MM.1S (cell line): ENCODE measurements around the gene SETMAR.

Experiments
- EZH2phosphoT487 ChIP-seq: fragments of 300-600 bp; sonication (generic); IDR thresholded peaks from 2 replicates; pipeline ENCODE4 v1.6.1; 2018; ENCODE audit warnings: antibody characterized with exemption, low read length
- TF ChIP-seq, protein P1 (sequence below): fragments of 300-600 bp; sonication (generic); IDR thresholded peaks from 2 replicates; pipeline ENCODE4 v1.5.1; 2016; ENCODE audit warnings: antibody characterized with exemption, low read length, mixed read lengths

DNA sequence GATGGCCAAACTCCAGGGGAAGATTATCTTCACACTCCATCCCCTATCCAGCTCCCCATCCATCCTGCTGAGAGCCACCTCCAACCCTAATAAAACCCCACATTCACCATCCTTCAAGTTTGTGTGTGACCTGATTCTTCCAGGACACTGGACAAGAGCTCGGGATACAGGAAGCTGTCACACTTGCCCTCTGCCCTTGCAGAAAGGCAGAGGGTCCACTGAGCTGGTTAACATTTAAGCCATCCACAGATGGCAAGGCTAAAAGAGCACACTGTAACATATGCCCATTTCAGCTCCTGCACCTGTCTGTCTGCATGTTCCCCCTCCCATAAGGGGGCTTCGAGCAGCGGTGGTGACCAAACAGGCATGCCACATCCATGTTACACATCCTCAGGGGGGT lies 29.8 kb downstream of the SETMAR start:
- TF ChIP-seq, protein P1, sequence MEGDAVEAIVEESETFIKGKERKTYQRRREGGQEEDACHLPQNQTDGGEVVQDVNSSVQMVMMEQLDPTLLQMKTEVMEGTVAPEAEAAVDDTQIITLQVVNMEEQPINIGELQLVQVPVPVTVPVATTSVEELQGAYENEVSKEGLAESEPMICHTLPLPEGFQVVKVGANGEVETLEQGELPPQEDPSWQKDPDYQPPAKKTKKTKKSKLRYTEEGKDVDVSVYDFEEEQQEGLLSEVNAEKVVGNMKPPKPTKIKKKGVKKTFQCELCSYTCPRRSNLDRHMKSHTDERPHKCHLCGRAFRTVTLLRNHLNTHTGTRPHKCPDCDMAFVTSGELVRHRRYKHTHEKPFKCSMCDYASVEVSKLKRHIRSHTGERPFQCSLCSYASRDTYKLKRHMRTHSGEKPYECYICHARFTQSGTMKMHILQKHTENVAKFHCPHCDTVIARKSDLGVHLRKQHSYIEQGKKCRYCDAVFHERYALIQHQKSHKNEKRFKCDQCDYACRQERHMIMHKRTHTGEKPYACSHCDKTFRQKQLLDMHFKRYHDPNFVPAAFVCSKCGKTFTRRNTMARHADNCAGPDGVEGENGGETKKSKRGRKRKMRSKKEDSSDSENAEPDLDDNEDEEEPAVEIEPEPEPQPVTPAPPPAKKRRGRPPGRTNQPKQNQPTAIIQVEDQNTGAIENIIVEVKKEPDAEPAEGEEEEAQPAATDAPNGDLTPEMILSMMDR = no peak
- no peak for TF ChIP-seq EZH2phosphoT487
